Sigmoid colon (tissue), 7 donors: ENCODE data around the gene PSPH. TPM values are rescaled to one million over a fixed set of nuclear protein-coding genes. Genes with fewer than 3 reads are reported as not detected.
A peak's percentile ranks its signal among the peaks of the same experiment; 100 is the strongest.
"Not testable (repeated sequence)": the region's sequence is repeated elsewhere in the genome, so short reads cannot be mapped to it uniquely, and the experiment has no call there.

Experiments
- DNase-seq: peaks from one replicate; pipeline ENCODE4 v3.0.0-alpha.2; 2019
- H3K27ac ChIP-seq, 4 donors: fragments of 200-600 bp; sonication (generic); one replicate each; pipeline ENCODE4 v1.5.1; 2016 to 2019; ENCODE audit warnings: mild to moderate bottlenecking in 1 of 4
- H3K27me3 ChIP-seq, 3 donors: fragments of 200-600 bp; sonication (generic); one replicate each; pipeline ENCODE4 v1.5.1; 2019; ENCODE audit warnings: mild to moderate bottlenecking in 1 of 3
- H3K36me3 ChIP-seq, 4 donors: fragments of 200-600 bp; sonication (generic); one replicate each; pipeline ENCODE4 v1.5.1; 2016 to 2019
- H3K4me1 ChIP-seq, 4 donors: fragments of 200-600 bp; sonication (generic); one replicate each; pipeline ENCODE4 v1.5.1; 2017 to 2019
- H3K4me3 ChIP-seq, 4 donors: fragments of 200-600 bp; sonication (generic); one replicate each; pipeline ENCODE4 v1.5.1; 2017 to 2019; ENCODE audit warnings: mild to moderate bottlenecking in 2 of 4, moderate library complexity in 1 of 4
- H3K9me3 ChIP-seq, 4 donors: fragments of 200-600 bp in 3 of 4; sonication (generic) in 3 of 4; one replicate each; pipeline versions ENCODE4 v1.5.1 to v1.6.1; 2013 to 2019
- EP300 ChIP-seq, 4 donors: sonication (generic); formaldehyde crosslinking; IDR thresholded peaks; one replicate each; pipeline ENCODE4 v1.6.1; 2017; ENCODE audit warnings: antibody characterized with exemption in 4 of 4
- POLR2A ChIP-seq, 2 donors: fragments of 450-650 bp; IDR thresholded peaks; one replicate each; pipeline ENCODE4 v1.6.1; 2016; ENCODE audit warnings: antibody characterized with exemption in 2 of 2, mild to moderate bottlenecking in 2 of 2, moderate library complexity in 2 of 2
- POLR2AphosphoS5 ChIP-seq, 4 donors: sonication (generic); formaldehyde crosslinking; IDR thresholded peaks; one replicate each; pipeline ENCODE4 v1.6.1; 2017; ENCODE audit warnings: antibody characterized with exemption in 4 of 4
- WGBS, 2 donors: extraction: QIAGEN DNeasy Blood & Tissue Kit; methylation state at CpG; one replicate each; pipeline ENCODE4 v1.1.7; 2013; 5-methylcytosine and 5-hydroxymethylcytosine counted together
- intact Hi-C: fragments of 100-400 bp; cut with DNase I; formaldehyde crosslinking; loops from one replicate; pipeline ENCODE4 v1.15.1; 2023
- polyA plus RNA-seq, 3 donors: library from polyadenylated mRNA; stranded (reverse); fragments of 200-250 nt; gene quantifications; one replicate each; pipeline ENCODE4 v1.2.3, GENCODE V29; 2013
- total RNA-seq, 4 donors: library from RNA; depleted of rRNA; stranded (reverse); fragments of >200 nt; gene quantifications; one replicate each; pipeline ENCODE4 v1.1.0, GENCODE V29; 2016
- TF ChIP-seq, protein P1 (sequence below), 4 experiments: fragments of 450-650 bp in 3 of 4; fragments of 200-600 bp in 1 of 4; IDR thresholded peaks; one replicate each; pipeline ENCODE4 v1.5.1; 2016 to 2019; ENCODE audit warnings: antibody characterized with exemption in 4 of 4, mild to moderate bottlenecking in 3 of 4, moderate library complexity in 2 of 4
- donor health status: healthy with polysubstance abuse.
- donor health status: Bipolar disorder and iron deficiency.
- donor health status: healthy.

Gene PSPH
- total and polyA plus RNA-seq, 7 donors: 7.2 to 18.8 (median 7.6) TPM

DNA sequence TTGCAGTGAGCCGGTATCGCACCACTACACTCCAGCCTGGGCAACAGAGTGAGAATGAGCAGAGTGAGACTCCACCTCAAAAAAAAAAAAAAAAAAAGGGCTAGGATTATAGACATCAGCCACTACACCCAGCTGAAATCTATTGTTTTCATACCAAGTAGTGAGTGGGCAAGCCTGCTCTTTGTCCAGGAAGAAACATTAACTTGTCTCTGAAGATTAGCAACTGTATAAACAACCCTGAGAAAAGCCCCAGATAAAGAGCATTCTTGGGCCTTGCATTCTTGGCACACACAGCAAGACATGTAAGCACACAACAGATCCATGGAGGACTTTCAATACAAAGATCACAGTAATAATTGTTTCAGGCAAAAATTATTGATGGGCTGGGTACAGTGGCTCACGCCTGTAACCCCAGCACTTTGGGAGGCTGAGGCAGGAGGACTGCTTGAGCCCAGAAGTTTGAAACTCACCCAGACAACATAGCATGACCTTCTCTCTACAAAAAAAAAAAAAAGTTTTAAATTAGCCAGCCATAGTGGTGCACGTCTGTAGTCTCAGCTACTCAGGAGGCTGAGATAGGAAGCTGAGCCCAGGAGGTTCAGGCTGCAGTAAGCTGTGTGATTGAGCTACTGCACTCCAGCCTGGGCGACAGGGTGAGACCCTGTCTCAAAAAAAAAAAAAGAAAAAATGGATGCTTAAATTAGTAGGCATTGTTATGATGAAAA, 4.4 kb downstream of the PSPH start:
- H3K36me3 ChIP-seq: peaks cover 0 to 4% (median 0%) of the 10 kb centered on the region in 4 donors
- TF ChIP-seq POLR2A (IDR thresholded peaks at IDR 0.05): no peak
- TF ChIP-seq POLR2AphosphoS5 (IDR thresholded peaks at IDR 0.05): peak in 3 of 4 donors; percentile 60 to 83 (median 80)
- TF ChIP-seq, protein P1, sequence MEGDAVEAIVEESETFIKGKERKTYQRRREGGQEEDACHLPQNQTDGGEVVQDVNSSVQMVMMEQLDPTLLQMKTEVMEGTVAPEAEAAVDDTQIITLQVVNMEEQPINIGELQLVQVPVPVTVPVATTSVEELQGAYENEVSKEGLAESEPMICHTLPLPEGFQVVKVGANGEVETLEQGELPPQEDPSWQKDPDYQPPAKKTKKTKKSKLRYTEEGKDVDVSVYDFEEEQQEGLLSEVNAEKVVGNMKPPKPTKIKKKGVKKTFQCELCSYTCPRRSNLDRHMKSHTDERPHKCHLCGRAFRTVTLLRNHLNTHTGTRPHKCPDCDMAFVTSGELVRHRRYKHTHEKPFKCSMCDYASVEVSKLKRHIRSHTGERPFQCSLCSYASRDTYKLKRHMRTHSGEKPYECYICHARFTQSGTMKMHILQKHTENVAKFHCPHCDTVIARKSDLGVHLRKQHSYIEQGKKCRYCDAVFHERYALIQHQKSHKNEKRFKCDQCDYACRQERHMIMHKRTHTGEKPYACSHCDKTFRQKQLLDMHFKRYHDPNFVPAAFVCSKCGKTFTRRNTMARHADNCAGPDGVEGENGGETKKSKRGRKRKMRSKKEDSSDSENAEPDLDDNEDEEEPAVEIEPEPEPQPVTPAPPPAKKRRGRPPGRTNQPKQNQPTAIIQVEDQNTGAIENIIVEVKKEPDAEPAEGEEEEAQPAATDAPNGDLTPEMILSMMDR (IDR thresholded peaks at IDR 0.05): no peak
- peak in 1 of 4 donors; percentile 10 for TF ChIP-seq EP300 (IDR thresholded peaks at IDR 0.05)
- WGBS, 2 donors: 17 to 55% methylated on average over 5 of the region's 5 CpGs
- H3K4me3 ChIP-seq: no peak overlapping the region
- peak overlapping the region; percentile 38 to 97 (median 81) for H3K27ac ChIP-seq
- no peaks in the 10 kb centered on the region for H3K9me3 ChIP-seq
- DNase-seq: no peak
- H3K4me1 ChIP-seq: peaks cover 0 to 49% (median 43%) of the 10 kb centered on the region in 4 donors
- intact Hi-C loops: no loop called here
- no peaks in the 10 kb centered on the region for H3K27me3 ChIP-seq

DNA sequence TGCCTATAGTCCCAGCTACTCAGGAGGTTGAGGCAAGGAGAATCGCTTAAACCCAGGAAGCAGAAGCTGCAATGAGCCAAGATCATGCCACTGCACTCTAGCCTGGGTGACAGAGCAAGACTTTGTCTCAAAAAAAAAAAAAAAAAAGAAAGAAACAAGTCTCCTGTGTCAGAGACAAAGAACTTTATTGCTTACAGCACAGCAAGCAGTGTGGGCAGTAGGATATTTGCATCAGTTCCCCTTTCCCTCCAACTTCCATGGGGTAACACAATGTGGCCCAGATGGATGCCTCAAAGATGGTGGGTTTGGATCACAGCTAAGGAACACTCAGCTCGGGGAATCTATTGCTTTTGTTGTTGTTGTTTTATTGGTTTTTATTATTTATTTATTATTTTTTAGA, 5.5 kb downstream of the PSPH start:
- H3K27me3 ChIP-seq, DNase-seq, H3K9me3 ChIP-seq, H3K36me3 ChIP-seq, H3K4me3 ChIP-seq, intact Hi-C loops: not testable (repeated sequence)
- peak overlapping the region in 3 of 4 donors; percentile 38 to 97 (median 87) for H3K27ac ChIP-seq
- WGBS, 2 donors: 92 to 94% methylated on average over 2 of the region's 2 CpGs
- peaks cover 0 to 46% (median 41%) of the 10 kb centered on the region in 4 donors for H3K4me1 ChIP-seq

DNA sequence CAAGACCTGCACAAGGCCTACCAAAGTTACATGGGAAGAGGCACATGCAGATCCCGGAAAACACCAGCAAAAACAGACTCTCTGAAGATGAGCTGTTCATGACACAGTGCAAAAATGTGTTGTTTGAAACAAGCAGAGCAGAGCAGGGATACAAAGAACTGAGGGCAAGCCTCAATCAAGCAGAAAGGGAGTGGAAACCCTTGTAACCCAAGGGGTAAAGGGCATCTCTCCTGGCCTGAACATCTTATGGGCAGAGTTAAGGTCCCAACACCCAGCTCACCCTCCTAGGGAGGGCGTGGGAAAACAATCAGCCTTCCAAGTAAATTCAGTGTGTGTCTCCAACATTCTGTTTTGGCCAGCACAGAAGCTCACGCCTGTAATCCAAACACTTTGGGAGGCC, 10.5 kb downstream of the PSPH start:
- H3K9me3 ChIP-seq: no peaks in the 10 kb centered on the region
- H3K27ac ChIP-seq: no peak overlapping the region
- intact Hi-C loops: no loop called here
- TF ChIP-seq EP300 (IDR thresholded peaks at IDR 0.05) (no peak), POLR2AphosphoS5 (IDR thresholded peaks at IDR 0.05) (no peak), POLR2A (IDR thresholded peaks at IDR 0.05) (no peak)
- TF ChIP-seq, protein P1 (IDR thresholded peaks at IDR 0.05): no peak
- H3K27me3 ChIP-seq: no peaks in the 10 kb centered on the region
- DNase-seq: no peak
- H3K36me3 ChIP-seq: peaks cover 0 to 4% (median 0%) of the 10 kb centered on the region in 4 donors
- H3K4me3 ChIP-seq: no peak overlapping the region
- H3K4me1 ChIP-seq: no peaks in the 10 kb centered on the region
- 58 to 82% methylated on average over 3 of the region's 3 CpGs for WGBS, 2 donors

DNA sequence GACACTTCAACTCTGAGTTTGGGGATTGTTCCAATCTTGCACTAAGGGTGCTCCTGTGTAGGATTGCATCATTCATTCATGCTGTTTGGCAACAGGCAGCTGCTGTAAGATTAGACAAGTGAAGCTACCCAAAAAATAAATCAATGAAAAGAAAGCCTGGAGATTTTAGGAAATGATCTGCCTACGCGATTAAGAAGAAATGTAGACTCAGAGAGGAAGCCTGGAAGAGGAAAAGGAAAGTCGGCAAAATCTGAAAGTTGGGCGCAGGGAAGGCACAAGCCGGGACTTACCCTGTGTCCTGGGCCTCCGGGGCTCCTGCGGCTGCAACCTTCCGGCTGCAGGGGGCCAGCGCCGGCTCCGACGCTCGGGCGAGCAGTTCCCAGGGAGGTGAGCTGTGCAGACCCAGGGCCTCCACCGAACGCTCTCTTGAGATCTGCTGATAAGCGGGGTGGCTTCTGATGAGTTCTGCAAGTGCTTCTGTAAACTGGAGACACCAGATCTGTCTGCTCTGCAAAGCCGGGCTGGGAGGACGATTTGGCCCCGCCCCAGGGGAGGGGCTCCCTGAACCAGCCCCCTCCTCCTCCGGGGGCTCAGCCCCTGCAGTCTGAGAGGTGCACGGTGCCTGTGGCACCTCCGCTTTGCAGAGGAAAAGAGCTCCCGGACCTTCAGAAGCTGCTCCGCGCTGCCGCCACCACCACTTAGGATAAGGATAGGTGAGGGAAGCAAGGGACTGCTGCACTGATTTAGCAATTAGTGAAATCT, 17.4 kb downstream of the PSPH start:
- intact Hi-C loops: no loop called here
- H3K27me3 ChIP-seq: no peaks in the 10 kb centered on the region
- peak; percentile 69 for DNase-seq
- H3K9me3 ChIP-seq: no peaks in the 10 kb centered on the region
- peaks cover 0 to 6% (median 0%) of the 10 kb centered on the region in 4 donors for H3K36me3 ChIP-seq
- TF ChIP-seq, protein P1 (IDR thresholded peaks at IDR 0.05): peak in 2 of 4 experiments; percentile 25 to 31
- no peak for TF ChIP-seq POLR2A (IDR thresholded peaks at IDR 0.05)
- H3K4me1 ChIP-seq: peaks cover 0 to 9% (median 4%) of the 10 kb centered on the region in 4 donors
- peak overlapping the region; percentile 20 to 62 (median 46) for H3K27ac ChIP-seq
- WGBS, 2 donors: 0% methylated on average over 27 of the region's 27 CpGs
- peak overlapping the region; percentile 43 to 62 (median 56) for H3K4me3 ChIP-seq

DNA sequence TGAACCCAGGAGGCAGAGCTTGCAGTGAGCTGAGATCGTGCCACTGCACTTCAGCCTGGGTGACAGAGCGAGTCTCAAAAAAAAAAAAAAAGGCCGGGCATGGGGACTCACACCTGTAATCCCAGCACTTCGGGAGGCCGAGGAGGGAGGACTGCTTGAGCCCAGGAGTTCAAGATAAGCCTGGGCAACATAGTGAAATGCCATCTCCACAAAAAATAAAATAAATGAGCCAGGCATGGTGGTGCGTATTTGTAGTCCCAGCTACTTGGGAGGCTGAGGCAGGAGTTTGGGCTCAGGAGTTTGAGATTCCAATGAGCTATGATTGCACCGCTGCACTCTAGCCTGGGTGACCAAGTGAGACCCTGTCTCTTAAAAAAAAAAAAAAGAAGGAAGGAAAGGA, 18.7 kb downstream of the PSPH start:
- H3K4me3 ChIP-seq, H3K36me3 ChIP-seq, intact Hi-C loops, H3K27ac ChIP-seq, H3K4me1 ChIP-seq, H3K27me3 ChIP-seq, H3K9me3 ChIP-seq, DNase-seq: not testable (repeated sequence)
- 97 to 99% methylated on average over 7 of the region's 7 CpGs for WGBS, 2 donors

DNA sequence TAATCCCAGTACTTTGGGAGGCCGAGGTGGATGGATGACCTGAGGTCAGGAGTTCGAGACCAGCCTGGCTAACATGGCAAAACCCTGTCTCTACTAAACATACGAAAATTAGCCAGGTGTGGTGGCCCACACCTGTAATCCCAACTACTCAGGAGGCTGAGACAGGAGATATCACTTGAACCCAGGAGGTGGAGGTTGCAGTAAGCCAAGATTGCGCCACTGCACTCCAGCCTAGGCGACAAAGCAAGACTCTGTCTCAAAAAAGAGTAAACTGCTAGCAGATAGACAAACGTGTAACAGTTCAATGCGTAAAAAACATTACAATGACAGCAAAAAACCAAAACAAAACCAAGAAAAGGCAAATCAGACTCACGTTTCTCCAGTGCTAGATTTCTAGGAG, 19.7 kb downstream of the PSPH start:
- H3K27me3 ChIP-seq, H3K4me3 ChIP-seq, DNase-seq, intact Hi-C loops, H3K36me3 ChIP-seq, H3K4me1 ChIP-seq, H3K9me3 ChIP-seq, H3K27ac ChIP-seq: not testable (repeated sequence)
- 84 to 86% methylated on average over 8 of the region's 8 CpGs for WGBS, 2 donors
